Sigmoid colon (tissue), 4 donors: Measurements from ENCODE around the gene RPTOR.

Experiments used
- EP300 ChIP-seq, 4 donors: sonication (generic); formaldehyde crosslinking; IDR thresholded peaks; one replicate each; pipeline ENCODE4 v1.6.1; 2017; ENCODE audit warnings: antibody characterized with exemption in 4 of 4
- POLR2A ChIP-seq, 2 donors: fragments of 450-650 bp; IDR thresholded peaks; one replicate each; pipeline ENCODE4 v1.6.1; 2016; ENCODE audit warnings: antibody characterized with exemption in 2 of 2, mild to moderate bottlenecking in 2 of 2, moderate library complexity in 2 of 2
- TF ChIP-seq, protein P1 (sequence below), 4 experiments: fragments of 450-650 bp in 3 of 4; fragments of 200-600 bp in 1 of 4; IDR thresholded peaks; one replicate each; pipeline ENCODE4 v1.5.1; 2016 to 2019; ENCODE audit warnings: antibody characterized with exemption in 4 of 4, mild to moderate bottlenecking in 3 of 4, moderate library complexity in 2 of 4

DNA sequence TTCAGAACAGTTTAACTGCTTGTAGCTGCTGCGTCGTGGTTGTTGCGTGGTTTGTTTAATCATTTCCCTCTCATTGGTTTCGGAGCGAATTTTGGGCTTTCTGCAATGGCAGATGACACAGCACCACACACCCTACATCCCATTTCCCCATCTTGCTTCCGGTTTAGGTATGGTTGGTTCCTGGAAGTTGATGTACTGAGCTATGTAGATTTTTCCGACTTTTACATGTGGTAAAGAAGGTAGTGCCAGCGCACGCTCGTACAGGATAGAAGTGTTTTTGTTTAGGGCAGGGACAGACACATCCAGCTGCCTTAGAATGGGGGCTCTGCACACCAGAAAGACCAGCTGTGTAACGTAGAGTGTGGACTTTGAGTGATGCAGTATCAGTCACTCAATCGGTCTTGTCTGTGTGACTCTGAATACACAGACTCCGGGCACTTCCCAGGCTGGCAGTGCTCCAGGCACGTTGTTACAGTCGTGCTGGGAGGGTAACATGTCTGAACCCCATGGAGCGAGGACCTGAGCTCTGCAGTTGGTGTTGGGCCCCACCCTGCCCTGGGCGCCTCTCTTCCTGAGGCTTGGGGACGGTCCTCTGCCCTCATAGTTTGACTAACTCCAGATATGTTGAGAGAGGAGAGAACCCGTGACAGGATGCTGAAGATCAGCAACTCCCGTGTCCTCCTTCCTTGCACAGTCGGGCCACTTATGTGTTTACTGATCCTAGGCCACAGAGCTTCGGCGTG, 275.0 kb downstream of the RPTOR start:
- TF ChIP-seq, protein P1, sequence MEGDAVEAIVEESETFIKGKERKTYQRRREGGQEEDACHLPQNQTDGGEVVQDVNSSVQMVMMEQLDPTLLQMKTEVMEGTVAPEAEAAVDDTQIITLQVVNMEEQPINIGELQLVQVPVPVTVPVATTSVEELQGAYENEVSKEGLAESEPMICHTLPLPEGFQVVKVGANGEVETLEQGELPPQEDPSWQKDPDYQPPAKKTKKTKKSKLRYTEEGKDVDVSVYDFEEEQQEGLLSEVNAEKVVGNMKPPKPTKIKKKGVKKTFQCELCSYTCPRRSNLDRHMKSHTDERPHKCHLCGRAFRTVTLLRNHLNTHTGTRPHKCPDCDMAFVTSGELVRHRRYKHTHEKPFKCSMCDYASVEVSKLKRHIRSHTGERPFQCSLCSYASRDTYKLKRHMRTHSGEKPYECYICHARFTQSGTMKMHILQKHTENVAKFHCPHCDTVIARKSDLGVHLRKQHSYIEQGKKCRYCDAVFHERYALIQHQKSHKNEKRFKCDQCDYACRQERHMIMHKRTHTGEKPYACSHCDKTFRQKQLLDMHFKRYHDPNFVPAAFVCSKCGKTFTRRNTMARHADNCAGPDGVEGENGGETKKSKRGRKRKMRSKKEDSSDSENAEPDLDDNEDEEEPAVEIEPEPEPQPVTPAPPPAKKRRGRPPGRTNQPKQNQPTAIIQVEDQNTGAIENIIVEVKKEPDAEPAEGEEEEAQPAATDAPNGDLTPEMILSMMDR (IDR thresholded peaks at IDR 0.05), result no peak
- TF ChIP-seq EP300 (IDR thresholded peaks at IDR 0.05) (no peak), POLR2A (IDR thresholded peaks at IDR 0.05) (no peak)
